ENCODE results near the gene CACNA1H. TPM values are rescaled to one million over a fixed set of nuclear protein-coding genes. Genes with fewer than 3 reads are reported as not detected.

Gene CACNA1H
- total and polyA plus RNA-seq, 2 of the 4 experiments (the other 2 are of a cell fraction), result 1.6 to 5.8 TPM

- 60% methylated on average over 6 of the region's 19 CpGs; no CpG with 5 or more reads in 1 of the 2 experiments for WGBS, 2 experiments (ENCODE audit: extremely low coverage in 2 of 2, insufficient read length in 1 of 2)
- dilution Hi-C loops (cut with HindIII; ENCODE audit: low sequenced_read_pairs, unreplicated experiment), result no loop called here
- Histone ChIP-seq H3K23ac (ENCODE audit: low read depth, low read length) (no peak overlapping the region), H3K4ac (ENCODE audit: low read depth, low read length) (no peak overlapping the region), H2BK5ac (ENCODE audit: low read depth, low read length, poor library complexity, severe bottlenecking) (no peak overlapping the region), H3K14ac (replicated peaks; ENCODE audit: low read depth, low read length) (no peak overlapping the region), H3K4me3 (ENCODE audit: insufficient read depth, low read depth, low read length) (no peak overlapping the region), H2BK20ac (ENCODE audit: low read depth, low read length) (no peak overlapping the region), H3K36me3 (ENCODE audit: control insufficient read depth, insufficient read depth, low read length) (no peaks in the 10 kb centered on the region), H3K9me1 (ENCODE audit: insufficient read depth, low read length) (no peaks in the 10 kb centered on the region), H4K5ac (ENCODE audit: low read depth, low read length) (no peak overlapping the region), H2AK9ac (replicated peaks; ENCODE audit: low read depth, low read length, poor library complexity) (no peak overlapping the region), H2AK5ac (ENCODE audit: low read depth, low read length) (no peak overlapping the region), H4K8ac (ENCODE audit: low read depth in 2 of 2, low read length in 2 of 2) (no peak overlapping the region), H3K27ac (ENCODE audit: insufficient read depth, low read length) (no peak overlapping the region), H3K79me1 (ENCODE audit: low read depth in 1 of 2, low read length in 2 of 2) (no peaks in the 10 kb centered on the region), H3K56ac (ENCODE audit: extremely low read depth, insufficient read depth, low read length) (no peak overlapping the region), H2AFZ (replicated peaks; ENCODE audit: low read length, poor library complexity) (no peak overlapping the region), H3K9me3 (ENCODE audit: control insufficient read depth, insufficient read depth, low read length) (no peaks in the 10 kb centered on the region), H4K20me1 (ENCODE audit: insufficient read depth, low read length) (no peaks in the 10 kb centered on the region; the same call in 1 of the 2 replicates), H3K18ac (ENCODE audit: low read depth, low read length) (no peak overlapping the region), H4K91ac (ENCODE audit: insufficient read depth, low read depth, low read length) (no peak overlapping the region), H3K27me3 (ENCODE audit: control insufficient read depth, insufficient read depth, low read length) (peaks cover 52% of the 10 kb centered on the region), H2BK120ac (ENCODE audit: low read depth, low read length) (no peak overlapping the region), H2BK15ac (ENCODE audit: low read depth, low read length) (no peak overlapping the region), H3K4me1 (ENCODE audit: control insufficient read depth, insufficient read depth, low read length) (no peaks in the 10 kb centered on the region), H3K4me2 (ENCODE audit: low read depth, low read length) (no peak overlapping the region), H3K9ac (ENCODE audit: low read depth, low read length) (no peak overlapping the region)
- no peak for ATAC-seq (ENCODE audit: low read depth)
- BruUV-seq (replicated peaks), result no TSS peak
- in situ Hi-C loops (cut with MboI; ENCODE audit: low sequenced_read_pairs), result loop anchor here (5.0 kb wide), 1 partner anchor 88 kb away; no protein-coding TSS in a partner anchor
- TF ChIP-seq BHLHE40 (IDR thresholded peaks at IDR 0.05; ENCODE audit: low read depth, low read length) (no peak), RCOR1 (IDR thresholded peaks at IDR 0.05; ENCODE audit: insufficient replicate concordance, low read length) (no peak), FOS (IDR thresholded peaks at IDR 0.05; ENCODE audit: low read depth, low read length) (no peak), CEBPB (IDR thresholded peaks at IDR 0.05; ENCODE audit: low read depth, low read length) (no peak)
- ChIA-PET POLR2A (ENCODE audit: unreplicated experiment) (no interaction called here), CTCF (no interaction called here)
- DNase-seq, result no peak
- intact Hi-C loops (cut with micrococcal nuclease), result no loop called here
These were observed 43.3 kb upstream of the CACNA1H start for GRCh38 chr16:1109648-1110047.
